BLaER1 treated with 17β-estradiol and CSF1 and Interleukin-3, amounts not matched to agents 10 nM and 100 nM (cell line): ENCODE results near the gene COL18A1.

Experiments
- H3K27ac ChIP-seq, 11 experiments: shearing (Covaris generic); formaldehyde crosslinking; 2 replicates each; pipeline ENCODE4 v1.8.1; 2022
- H3K27me3 ChIP-seq, 11 experiments: shearing (Covaris generic); formaldehyde crosslinking; 2 replicates each; pipeline ENCODE4 v1.8.1; 2022
- H3K36me3 ChIP-seq, 11 experiments: shearing (Covaris generic); formaldehyde crosslinking; 2 replicates each; pipeline ENCODE4 v1.8.1; 2022
- H3K4me1 ChIP-seq, 10 experiments: shearing (Covaris generic); formaldehyde crosslinking; 2 replicates each; pipeline ENCODE4 v1.8.1; 2022
- H3K4me2 ChIP-seq, 11 experiments: shearing (Covaris generic); formaldehyde crosslinking; 2 replicates each; pipeline ENCODE4 v1.8.1; 2022
- H3K4me3 ChIP-seq, 10 experiments: shearing (Covaris generic); formaldehyde crosslinking; 2 replicates each; pipeline ENCODE4 v1.8.1; 2022
- H3K9ac ChIP-seq, 11 experiments: shearing (Covaris generic); formaldehyde crosslinking; 2 replicates each; pipeline ENCODE4 v1.8.1; 2022
- H3K9me3 ChIP-seq, 11 experiments: shearing (Covaris generic); formaldehyde crosslinking; replicated peaks in 1 of 11; 2 replicates each; pipeline ENCODE4 v1.8.1; 2022
- H4K20me1 ChIP-seq, 11 experiments: shearing (Covaris generic); formaldehyde crosslinking; 2 replicates each; pipeline ENCODE4 v1.8.1; 2022
- Cebpa-rat ChIP-seq, 11 experiments: shearing (Covaris generic); IDR thresholded peaks; 2 replicates each; pipeline ENCODE4 v1.8.1; 2022

COL18A1 gene

DNA sequence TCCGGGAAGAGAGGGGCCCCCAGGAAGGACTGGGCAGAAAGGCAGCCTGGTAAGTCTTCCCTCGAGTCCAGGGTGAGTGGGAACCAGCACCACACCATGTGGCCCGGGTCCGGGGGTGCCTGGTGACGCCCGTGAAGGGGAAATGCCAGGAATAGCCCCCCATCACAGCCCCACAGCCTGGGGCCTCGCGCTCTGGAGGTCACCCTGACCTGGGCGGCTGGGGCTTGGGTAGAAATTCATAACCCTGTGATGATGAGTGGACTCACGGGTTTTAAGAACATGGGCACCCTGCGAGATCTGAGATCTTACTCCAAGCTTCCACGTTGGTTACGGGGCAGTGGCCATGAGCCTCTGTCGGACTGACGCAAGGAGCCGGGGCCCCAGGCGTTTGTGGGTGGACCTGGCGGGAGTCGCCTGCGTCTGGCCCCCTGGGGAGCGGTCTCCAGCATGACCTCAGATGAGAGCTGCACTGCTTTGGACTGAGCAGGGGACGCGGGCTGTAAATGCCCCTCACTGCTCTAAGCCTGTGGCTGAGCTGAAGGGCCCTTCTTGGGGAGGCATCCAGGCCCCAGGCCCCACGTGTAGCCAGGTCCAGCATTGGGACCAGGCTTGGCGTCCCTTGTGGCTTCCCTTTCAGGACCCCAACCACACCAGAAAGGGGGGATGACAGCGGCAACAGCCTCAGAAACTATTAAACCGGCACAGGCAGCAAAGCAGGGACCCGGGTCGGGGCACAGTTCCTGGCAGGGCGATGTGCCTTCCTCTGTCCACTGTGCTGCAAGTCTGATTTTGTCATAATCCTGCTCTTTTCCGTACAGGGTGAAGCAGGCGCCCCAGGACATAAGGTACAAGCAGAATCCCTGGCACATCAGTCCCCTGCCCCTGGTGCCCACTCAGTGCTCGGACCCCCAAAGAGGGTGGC lies 77.3 kb downstream of the COL18A1 start:
- H3K9me3 ChIP-seq = no peaks in the 10 kb centered on the region
- peak overlapping the region; percentile 82 to 98 (median 96) for H3K4me2 ChIP-seq
- H3K27ac ChIP-seq = peak overlapping the region; percentile 60 to 91 (median 85); a peak in 21 of 22 replicates
- TF ChIP-seq Cebpa-rat (IDR thresholded peaks at IDR 0.05) = no peak
- no peaks in the 10 kb centered on the region for H3K27me3 ChIP-seq
- H4K20me1 ChIP-seq = no peaks in the 10 kb centered on the region
- peaks cover 63 to 76% (median 74%) of the 10 kb centered on the region in 10 experiments for H3K4me1 ChIP-seq
- H3K36me3 ChIP-seq = 0 out of 22 replicates have a peak, but pooled peaks cover 0 to 3% (median 0%) of the 10 kb centered on the region in 11 experiments
- H3K9ac ChIP-seq = peak overlapping the region; percentile 69 to 80 (median 75); a peak in 21 of 22 replicates
- peak overlapping the region in 7 of 10 experiments; percentile 37 to 63 (median 50); a peak in 9 of 20 replicates for H3K4me3 ChIP-seq

DNA sequence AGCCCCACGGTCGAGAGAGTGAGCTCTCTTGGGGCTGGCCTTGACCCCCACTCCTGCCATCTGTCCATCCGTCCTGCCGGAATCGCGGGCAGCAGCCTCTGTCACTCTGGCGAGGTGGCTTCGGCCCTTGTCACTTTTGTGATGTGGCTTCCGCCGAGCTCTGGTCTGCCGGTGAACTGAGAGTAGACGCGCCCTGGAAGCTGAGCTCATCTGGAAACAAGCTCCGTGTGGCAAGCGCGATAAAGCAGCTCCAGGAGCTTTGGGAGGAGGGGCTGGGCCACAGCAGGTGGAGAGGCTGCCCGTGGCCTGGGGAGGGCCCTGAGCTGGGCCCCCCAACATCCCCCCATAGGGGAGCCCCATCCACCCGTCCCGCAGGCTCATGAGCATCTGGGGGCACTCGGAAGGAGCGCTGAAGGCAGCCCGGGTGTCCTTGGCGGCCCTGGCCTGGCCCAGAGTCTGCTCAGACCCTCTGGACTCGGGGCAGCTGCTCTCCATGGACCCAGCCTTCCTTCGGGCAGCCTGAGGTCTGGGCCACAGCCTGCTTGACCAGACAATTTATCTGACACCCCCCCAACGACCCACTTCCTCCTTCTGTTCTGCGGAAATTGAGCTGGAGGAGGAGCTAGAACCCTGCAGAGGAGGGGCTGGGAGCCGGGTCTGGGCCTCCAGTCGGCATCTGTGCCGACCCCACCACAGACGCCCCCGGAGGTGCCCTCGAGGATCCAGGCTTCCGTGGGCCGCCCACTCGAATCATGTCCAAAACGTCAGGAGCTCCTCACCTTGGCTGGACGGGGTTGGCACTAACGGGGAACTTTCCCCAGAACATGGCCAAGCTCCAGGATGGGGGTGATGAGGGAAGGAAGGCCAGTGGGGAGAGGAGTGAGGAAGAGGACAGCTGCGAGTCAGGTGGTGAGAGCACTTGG lies 78.2 kb downstream of the COL18A1 start:
- TF ChIP-seq Cebpa-rat (IDR thresholded peaks at IDR 0.05) = no peak

DNA sequence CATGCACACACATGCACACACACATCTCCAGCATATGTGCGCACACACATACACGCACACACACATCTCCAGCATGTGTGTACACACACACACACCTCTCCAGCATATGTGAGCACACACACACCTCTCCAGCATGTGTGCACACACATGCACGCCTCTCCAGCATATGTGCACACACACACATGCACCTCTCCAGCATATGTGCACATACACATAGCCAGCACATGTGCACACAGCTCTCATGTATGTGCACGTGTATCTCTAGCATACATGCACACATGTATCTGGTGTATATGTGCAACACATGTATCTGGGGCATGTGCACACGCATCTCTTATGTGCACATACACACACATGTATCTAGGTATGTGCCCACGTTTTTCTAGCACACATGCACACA lies 79.4 kb downstream of the COL18A1 start:
- H4K20me1 ChIP-seq = no peaks in the 10 kb centered on the region
- H3K4me2 ChIP-seq = no peak overlapping the region
- no peak for TF ChIP-seq Cebpa-rat (IDR thresholded peaks at IDR 0.05)
- peaks cover 50 to 76% (median 74%) of the 10 kb centered on the region in 10 experiments for H3K4me1 ChIP-seq
- H3K36me3 ChIP-seq = 0 out of 22 replicates have a peak, but pooled peaks cover 0 to 3% (median 0%) of the 10 kb centered on the region in 11 experiments
- no peak overlapping the region for H3K27ac ChIP-seq
- H3K9ac ChIP-seq = no peak overlapping the region
- H3K9me3 ChIP-seq = no peaks in the 10 kb centered on the region
- no peaks in the 10 kb centered on the region for H3K27me3 ChIP-seq
- no peak overlapping the region for H3K4me3 ChIP-seq

More for the DNA sequence above, 78.2 kb downstream of the COL18A1 start:
- H3K9me3 ChIP-seq = no peaks in the 10 kb centered on the region
- no peaks in the 10 kb centered on the region for H4K20me1 ChIP-seq
- peak overlapping the region; percentile 82 to 98 (median 96) for H3K4me2 ChIP-seq
- H3K9ac ChIP-seq = peak overlapping the region; percentile 69 to 80 (median 75)
- no peaks in the 10 kb centered on the region for H3K27me3 ChIP-seq
- 0 out of 22 replicates have a peak, but pooled peaks cover 0 to 3% (median 0%) of the 10 kb centered on the region in 11 experiments for H3K36me3 ChIP-seq
- H3K4me3 ChIP-seq = peak overlapping the region; percentile 17 to 63 (median 43); a peak in 15 of 20 replicates
- peaks cover 54 to 76% (median 74%) of the 10 kb centered on the region in 10 experiments for H3K4me1 ChIP-seq
- H3K27ac ChIP-seq = peak overlapping the region; percentile 60 to 91 (median 85); a peak in 21 of 22 replicates

DNA sequence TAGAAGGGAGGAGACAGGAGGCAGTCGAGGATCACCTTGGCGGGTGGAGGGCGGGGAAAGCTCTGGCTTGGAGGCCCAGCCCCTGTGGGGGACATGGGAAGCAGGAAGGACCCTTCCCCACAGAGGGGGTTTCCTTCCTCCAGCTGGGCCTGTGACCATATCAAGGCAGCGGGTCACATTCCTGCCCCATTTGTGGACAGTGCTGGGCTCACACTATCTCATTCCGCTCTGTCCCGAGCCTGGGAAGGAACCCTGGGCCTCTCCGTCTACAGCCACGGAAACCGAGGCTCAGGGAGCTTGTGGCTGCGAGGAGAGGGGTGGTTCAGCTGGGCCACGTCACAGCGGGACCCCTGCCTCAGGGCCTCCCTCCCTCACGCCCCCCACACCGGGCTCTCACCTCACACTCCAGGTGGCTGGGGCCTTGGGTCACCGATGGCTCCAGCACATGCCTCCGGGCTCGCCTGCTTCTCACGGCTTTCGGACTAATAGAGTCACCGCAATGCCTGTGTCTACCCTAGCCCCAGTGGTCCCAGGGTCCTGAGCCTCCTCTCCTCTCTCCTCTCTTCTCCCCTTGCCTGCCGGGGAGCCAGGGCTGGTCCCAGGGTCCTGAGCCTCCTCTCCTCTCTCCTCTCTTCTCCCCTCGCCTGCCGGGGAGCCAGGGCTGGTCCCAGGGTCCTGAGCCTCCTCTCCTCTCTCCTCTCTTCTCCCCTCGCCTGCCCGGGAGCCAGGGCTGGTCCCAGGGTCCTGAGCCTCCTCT lies 80.9 kb downstream of the COL18A1 start:
- Histone ChIP-seq H3K4me2 (peak overlapping the region in 5 of 11 experiments; percentile 9 to 34 (median 28); a peak in 6 of 22 replicates), H3K36me3 (0 out of 22 replicates have a peak, but pooled peaks cover 0 to 3% (median 0%) of the 10 kb centered on the region in 11 experiments)

DNA sequence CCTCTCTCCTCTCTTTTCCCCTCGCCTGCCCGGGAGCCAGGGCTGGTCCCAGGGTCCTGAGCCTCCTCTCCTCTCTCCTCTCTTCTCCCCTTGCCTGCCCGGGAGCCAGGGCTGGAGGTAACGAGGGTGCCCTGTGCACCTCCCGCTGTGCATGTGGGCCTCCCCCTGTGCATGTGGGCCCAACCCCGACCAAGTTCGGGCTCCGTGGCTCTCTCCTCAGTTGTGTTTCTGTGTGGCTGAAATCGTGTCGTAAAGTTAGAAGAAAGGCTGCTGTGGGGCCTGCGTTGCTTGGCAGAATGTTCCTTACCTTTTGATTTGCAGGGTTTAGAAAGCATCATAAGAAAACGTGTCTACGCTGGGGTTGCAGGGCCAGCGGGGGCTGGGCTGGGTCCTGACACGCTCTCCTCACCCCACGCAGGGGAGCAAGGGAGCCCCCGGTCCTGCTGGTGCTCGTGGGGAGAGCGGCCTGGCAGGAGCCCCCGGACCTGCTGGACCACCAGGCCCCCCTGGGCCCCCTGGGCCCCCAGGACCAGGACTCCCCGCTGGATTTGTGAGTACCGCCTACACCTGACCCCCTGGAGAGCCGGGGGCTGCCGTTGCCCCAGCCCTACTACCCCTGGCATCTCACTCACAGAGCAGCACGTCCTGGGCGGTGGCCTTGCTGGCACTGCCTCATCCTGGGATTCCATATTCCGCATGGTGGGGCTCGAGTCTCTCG lies 81.6 kb downstream of the COL18A1 start:
- no peak for TF ChIP-seq Cebpa-rat (IDR thresholded peaks at IDR 0.05)
- H3K36me3 ChIP-seq = 0 out of 22 replicates have a peak, but pooled peaks cover 0 to 3% (median 0%) of the 10 kb centered on the region in 11 experiments
- no peak overlapping the region for H3K4me3 ChIP-seq
- no peaks in the 10 kb centered on the region for H3K9me3 ChIP-seq
- no peak overlapping the region for H3K27ac ChIP-seq
- H3K27me3 ChIP-seq = no peaks in the 10 kb centered on the region
- no peak overlapping the region for H3K4me2 ChIP-seq
- peaks cover 34 to 69% (median 66%) of the 10 kb centered on the region in 10 experiments for H3K4me1 ChIP-seq
- no peaks in the 10 kb centered on the region; a peak in 1 of 22 replicates for H4K20me1 ChIP-seq
- no peak overlapping the region for H3K9ac ChIP-seq

More for the DNA sequence above, 80.9 kb downstream of the COL18A1 start:
- Histone ChIP-seq H3K4me1 (peaks cover 42 to 73% (median 71%) of the 10 kb centered on the region in 10 experiments), H3K9me3 (no peaks in the 10 kb centered on the region), H3K27ac (peak overlapping the region in 1 of 11 experiments; percentile 12; a peak in 1 of 22 replicates), H3K9ac (no peak overlapping the region; a peak in 1 of 22 replicates), H3K27me3 (no peaks in the 10 kb centered on the region), H4K20me1 (no peaks in the 10 kb centered on the region; a peak in 1 of 22 replicates), H3K4me3 (no peak overlapping the region)
- TF ChIP-seq Cebpa-rat (IDR thresholded peaks at IDR 0.05) = no peak

DNA sequence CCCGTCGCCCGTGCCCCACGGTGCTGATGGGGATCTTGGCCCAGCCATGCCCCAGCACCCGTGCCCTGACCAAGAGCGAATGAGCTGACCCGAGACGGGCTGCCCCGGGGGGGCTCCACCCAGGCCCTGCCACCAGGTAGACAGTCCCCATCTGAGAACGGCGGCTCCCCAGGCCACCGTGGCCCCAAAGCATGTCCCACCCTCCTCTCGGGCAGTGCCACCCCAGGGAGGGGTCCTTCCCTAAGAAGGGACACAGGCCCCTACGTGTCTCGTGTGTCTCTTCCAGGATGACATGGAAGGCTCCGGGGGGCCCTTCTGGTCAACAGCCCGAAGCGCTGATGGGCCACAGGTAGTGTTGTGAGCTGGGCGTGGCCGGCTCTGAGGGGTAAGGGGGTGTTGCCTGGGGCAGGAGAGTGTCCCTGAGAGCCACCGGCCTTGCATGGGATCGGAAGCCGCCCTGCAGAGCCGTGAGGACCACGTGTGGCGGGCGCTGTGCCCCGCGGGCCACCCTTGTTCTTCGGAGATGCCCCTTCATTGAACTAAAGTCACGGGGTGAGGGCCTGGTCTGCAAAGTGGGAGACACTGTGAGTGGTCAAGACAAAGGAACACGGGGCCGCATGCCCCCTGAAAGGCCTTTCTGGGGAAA lies 82.3 kb downstream of the COL18A1 start:
- peak overlapping the region in 8 of 11 experiments; percentile 10 to 67 (median 50); a peak in 9 of 22 replicates for H3K4me2 ChIP-seq
- no peaks in the 10 kb centered on the region for H3K27me3 ChIP-seq
- H3K4me1 ChIP-seq = peaks cover 28 to 66% (median 59%) of the 10 kb centered on the region in 10 experiments
- no peaks in the 10 kb centered on the region; a peak in 1 of 22 replicates for H4K20me1 ChIP-seq
- H3K9me3 ChIP-seq = no peaks in the 10 kb centered on the region
- H3K36me3 ChIP-seq = 0 out of 22 replicates have a peak, but pooled peaks cover 0 to 3% (median 0%) of the 10 kb centered on the region in 11 experiments
- H3K9ac ChIP-seq = no peak overlapping the region
- no peak overlapping the region for H3K27ac ChIP-seq
- no peak overlapping the region for H3K4me3 ChIP-seq
- TF ChIP-seq Cebpa-rat (IDR thresholded peaks at IDR 0.05) = no peak
